HG02571 (cell line): Measurements from ENCODE around the gene IL36RN.
"Not testable (repeated sequence)": the region's sequence is repeated elsewhere in the genome, so short reads cannot be mapped to it uniquely, and the experiment has no call there.

Experiments
- ATAC-seq: cut with Tn5 transposase; IDR thresholded peaks from one replicate; pipeline ENCODE4 v1.9.1; 2021; ENCODE audit warnings: mild to moderate bottlenecking, moderate library complexity; ENCODE audit not compliant: unreplicated experiment

Gene IL36RN

GRCh38 chr2:113072584-113072983, 13.6 kb downstream of the IL36RN start:
- ATAC-seq: no peak

GRCh38 chr2:113073325-113073834, 14.4 kb downstream of the IL36RN start:
- no peak for ATAC-seq

GRCh38 chr2:113075030-113075429, 16.0 kb downstream of the IL36RN start:
- ATAC-seq: no peak

GRCh38 chr2:113075600-113075999, 16.6 kb downstream of the IL36RN start:
- no peak for ATAC-seq

GRCh38 chr2:113076954-113077669, 18.1 kb downstream of the IL36RN start:
- ATAC-seq: no peak

GRCh38 chr2:113077921-113078320, 18.9 kb downstream of the IL36RN start:
- ATAC-seq: no peak

GRCh38 chr2:113078350-113078839, 19.4 kb downstream of the IL36RN start:
- ATAC-seq: no peak

GRCh38 chr2:113079131-113079530, 20.1 kb downstream of the IL36RN start:
- no peak for ATAC-seq

- no peak for ATAC-seq
These were observed 21.1 kb downstream of the IL36RN start for GRCh38 chr2:113080134-113080533.

- ATAC-seq: no peak
These were observed 22.7 kb downstream of the IL36RN start for GRCh38 chr2:113081488-113082210.

- no peak for ATAC-seq
These were observed 24.3 kb downstream of the IL36RN start for GRCh38 chr2:113083296-113083695.

GRCh38 chr2:113084249-113085000, 25.4 kb downstream of the IL36RN start:
- ATAC-seq: no peak

- ATAC-seq: no peak
These were observed 26.5 kb downstream of the IL36RN start for GRCh38 chr2:113085542-113085941.

- no peak for ATAC-seq
These were observed 29.4 kb downstream of the IL36RN start for GRCh38 chr2:113088213-113088992.

- ATAC-seq: no peak
These were observed 30.9 kb downstream of the IL36RN start for GRCh38 chr2:113089916-113090315.

GRCh38 chr2:113091231-113091896, 32.4 kb downstream of the IL36RN start:
- ATAC-seq: no peak

GRCh38 chr2:113092864-113093612, 34.0 kb downstream of the IL36RN start:
- no peak for ATAC-seq

- ATAC-seq: no peak
These were observed 34.6 kb downstream of the IL36RN start for GRCh38 chr2:113093613-113093977.

- ATAC-seq: not testable (repeated sequence)
These were observed 37.3 kb downstream of the IL36RN start for GRCh38 chr2:113096306-113096705.
